ENCODE results near the gene PPFIBP2.

- no peak for TF ChIP-seq CTCF (IDR thresholded peaks at IDR 0.05)
- no peak for TF ChIP-seq POLR2A (IDR thresholded peaks at IDR 0.05)
These were observed 116.2 kb downstream of the PPFIBP2 start for GRCh38 chr11:7630002-7630401.

Measured in adrenal gland (tissue), 5 donors.